Activated naive CD4-positive, alpha-beta T cell treated with anti-CD3 and anti-CD28 coated beads for 36 hours (primary cell): ENCODE results near the gene SERINC3. TPM values are rescaled to one million over a fixed set of nuclear protein-coding genes. Genes with fewer than 3 reads are reported as not detected.

Experiments used
- CTCF ChIA-PET: fragments of 350-600 bp; sonication (Branson Sonifier 250); formaldehyde crosslinking; loops from one replicate; lab custom pipeline; 2021; ENCODE audit warnings: antibody characterized with exemption; lab: Charles Lee
- DNase-seq: peaks from one replicate; pipeline ENCODE4 v3.0.0-alpha.2; 2020
- H3K27ac Mint-ChIP-seq: one replicate; pipeline ENCODE4 v1.8.0; 2021; ENCODE audit warnings: mild to moderate bottlenecking, mixed read lengths
- H3K27me3 Mint-ChIP-seq: one replicate; pipeline ENCODE4 v1.8.0; 2021; ENCODE audit warnings: low read depth, mixed read lengths
- H3K36me3 Mint-ChIP-seq: one replicate; pipeline ENCODE4 v1.8.0; 2021; ENCODE audit warnings: low read depth, mixed read lengths
- H3K4me1 Mint-ChIP-seq: one replicate; pipeline ENCODE4 v1.8.0; 2021; ENCODE audit warnings: low read depth, mixed read lengths
- H3K4me3 Mint-ChIP-seq: one replicate; pipeline ENCODE4 v1.8.0; 2021; ENCODE audit warnings: mild to moderate bottlenecking, moderate library complexity, mixed read lengths
- H3K9me3 Mint-ChIP-seq: one replicate; pipeline ENCODE4 v1.8.0; 2021; ENCODE audit warnings: mixed read lengths
- intact Hi-C: fragments of 100-400 bp; cut with micrococcal nuclease; formaldehyde crosslinking; loops from one replicate; pipeline ENCODE4 v1.15.1; 2023
- total RNA-seq, 2 experiments: library from RNA; stranded (reverse); gene quantifications; one replicate each; pipeline ENCODE4 v1.2.3, GENCODE V29; 2021

SERINC3 gene
- total RNA-seq, 2 experiments from 2014 or later, result 48.7 to 50.2 TPM

DNA sequence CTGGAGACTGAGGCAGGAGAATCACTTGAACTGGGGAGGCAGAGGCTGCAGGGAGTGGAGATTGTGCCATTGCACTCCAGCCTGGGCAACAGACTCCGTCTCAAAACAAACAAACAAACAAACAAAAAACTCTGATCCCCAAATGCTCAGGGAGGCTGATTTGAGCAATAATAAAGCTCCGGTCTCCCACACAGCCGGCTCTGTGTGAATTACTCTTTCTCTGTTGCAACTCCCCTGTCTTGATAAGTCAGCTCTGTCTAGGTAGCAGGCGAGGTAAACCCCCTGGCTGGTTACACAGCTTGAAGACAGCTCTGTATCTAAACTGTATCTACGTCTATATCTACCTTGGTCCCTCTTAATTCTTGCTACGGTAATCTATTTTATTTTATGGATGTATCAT lies 6.4 kb upstream of the SERINC3 start:
- DNase-seq, result no peak
- Mint-ChIP-seq H3K4me1 (peaks cover 4% of the 10 kb centered on the region), H3K27ac (no peak overlapping the region), H3K4me3 (no peak overlapping the region), H3K36me3 (no peaks in the 10 kb centered on the region), H3K9me3 (no peaks in the 10 kb centered on the region), H3K27me3 (no peaks in the 10 kb centered on the region)
- CTCF ChIA-PET, result interaction anchor here (0.6 kb wide), 2 partner anchors 143 to 145 kb away, joined by 3 to 4 read pairs; no protein-coding TSS in a partner anchor
- intact Hi-C loops, result no loop called here

DNA sequence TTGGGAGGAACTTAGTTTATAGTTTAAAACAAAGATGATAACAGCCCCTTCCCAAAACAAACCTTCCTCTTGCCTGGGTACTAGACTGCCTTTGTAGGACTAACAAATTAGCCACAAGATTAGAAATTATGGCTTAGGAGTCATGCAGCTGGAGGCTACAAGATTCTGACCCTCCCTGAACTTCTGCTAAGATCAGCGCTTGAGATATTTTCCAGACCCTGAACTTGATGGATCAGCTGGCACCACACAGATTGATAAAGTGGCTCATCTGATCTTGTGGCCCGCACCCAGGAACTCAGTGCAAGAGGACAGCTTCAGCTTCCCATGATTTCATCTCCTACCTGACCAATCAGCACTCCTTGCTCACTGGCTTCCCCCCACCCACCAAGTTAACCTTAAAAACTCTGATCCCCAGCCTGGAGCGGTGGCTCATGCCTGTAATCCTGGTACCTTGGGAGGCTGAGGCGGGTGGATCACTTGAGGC lies 5.9 kb upstream of the SERINC3 start:
- Mint-ChIP-seq H3K4me1 (peaks cover 9% of the 10 kb centered on the region), H3K9me3 (no peaks in the 10 kb centered on the region), H3K27me3 (no peaks in the 10 kb centered on the region), H3K27ac (no peak overlapping the region), H3K4me3 (no peak overlapping the region), H3K36me3 (no peaks in the 10 kb centered on the region)
- CTCF ChIA-PET, result no interaction called here
- intact Hi-C loops, result no loop called here
- no peak for DNase-seq

DNA sequence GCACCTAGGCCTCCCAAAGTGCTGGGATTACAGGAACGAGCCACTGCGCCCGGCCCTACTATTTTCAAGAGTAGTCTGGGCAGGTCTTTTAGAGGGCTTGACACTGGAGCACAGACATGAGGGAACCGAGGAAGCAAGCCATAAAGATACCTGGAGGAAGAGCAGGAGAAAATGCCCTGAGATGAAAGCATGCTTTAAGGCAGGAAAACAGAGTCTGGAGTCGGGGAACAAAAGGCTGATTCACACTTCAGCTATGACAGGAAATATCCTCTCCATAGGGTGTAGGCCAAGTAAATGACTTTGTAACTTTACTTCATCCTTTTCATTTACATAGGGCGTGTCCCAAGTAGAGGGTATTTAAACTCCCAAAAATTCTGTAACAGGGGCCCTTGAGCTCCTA lies 4.3 kb upstream of the SERINC3 start:
- Mint-ChIP-seq H3K9me3 (no peaks in the 10 kb centered on the region), H3K27ac (no peak overlapping the region), H3K36me3 (no peaks in the 10 kb centered on the region), H3K27me3 (no peaks in the 10 kb centered on the region), H3K4me3 (no peak overlapping the region), H3K4me1 (peaks cover 12% of the 10 kb centered on the region)
- CTCF ChIA-PET, result no interaction called here
- no peak for DNase-seq
- intact Hi-C loops, result no loop called here

DNA sequence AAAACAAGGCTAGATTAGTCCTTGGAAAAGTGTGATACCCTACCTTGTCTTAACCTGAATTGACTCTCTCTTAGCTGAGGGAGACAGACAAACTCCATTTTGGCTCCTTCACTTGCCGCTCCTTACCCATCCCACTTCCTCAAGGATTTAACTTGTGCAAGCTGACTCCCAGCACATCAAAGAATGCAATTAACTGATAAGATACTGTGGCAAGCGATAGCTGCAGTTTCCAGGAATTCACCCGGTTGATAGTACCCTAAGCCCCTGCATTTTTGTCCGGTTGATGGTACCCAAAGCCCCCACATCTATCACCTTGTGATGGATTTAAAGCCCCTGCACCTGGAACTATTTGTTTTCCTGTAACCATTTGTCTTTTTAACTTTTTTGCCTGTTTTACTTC lies 1.9 kb upstream of the SERINC3 start:
- intact Hi-C loops, result loop anchor here (2.0 to 5.0 kb wide), 3 partner anchors 29 to 444 kb away; partner anchors contain the start of gene STK4
- peaks cover 32% of the 10 kb centered on the region for H3K4me1 Mint-ChIP-seq
- H3K27me3 Mint-ChIP-seq, result no peaks in the 10 kb centered on the region
- H3K27ac Mint-ChIP-seq, result no peak overlapping the region
- CTCF ChIA-PET, result interaction anchor here (0.7 to 1.3 kb wide), 2 partner anchors 87 to 307 kb away, joined by 3 read pairs; no protein-coding TSS in a partner anchor
- DNase-seq, result no peak
- H3K9me3 Mint-ChIP-seq, result no peaks in the 10 kb centered on the region
- no peak overlapping the region for H3K4me3 Mint-ChIP-seq
- peaks cover 2% of the 10 kb centered on the region for H3K36me3 Mint-ChIP-seq

DNA sequence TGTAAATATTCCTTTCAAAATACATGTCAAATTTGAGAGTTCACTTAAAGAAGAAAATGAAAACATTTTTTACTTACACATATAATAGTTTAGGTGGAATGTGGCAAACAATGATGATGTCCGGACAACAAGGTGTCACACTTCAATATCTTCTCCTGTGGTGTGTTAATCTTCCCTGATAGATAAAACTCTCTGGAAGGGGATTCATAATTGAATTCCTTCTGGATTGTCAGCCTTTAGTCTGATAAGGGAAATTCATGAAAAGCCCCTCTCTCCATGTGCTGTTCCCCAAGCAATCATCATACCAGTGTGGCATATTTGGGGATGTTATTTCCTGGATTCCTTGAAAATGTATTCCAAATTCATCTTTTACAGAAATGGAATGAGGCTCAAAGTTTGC lies 971 bp upstream of the SERINC3 start:
- DNase-seq, result no peak
- intact Hi-C loops, result loop anchor here (1.0 to 5.0 kb wide), 7 partner anchors 28 to 444 kb away; partner anchors contain the start of genes OSER1, STK4, TTPAL and YWHAB
- no peaks in the 10 kb centered on the region for H3K27me3 Mint-ChIP-seq
- peaks cover 2% of the 10 kb centered on the region for H3K36me3 Mint-ChIP-seq
- H3K4me3 Mint-ChIP-seq, result peak overlapping the region; percentile 82
- no peaks in the 10 kb centered on the region for H3K9me3 Mint-ChIP-seq
- peaks cover 37% of the 10 kb centered on the region for H3K4me1 Mint-ChIP-seq
- peak overlapping the region; percentile 94 for H3K27ac Mint-ChIP-seq
- CTCF ChIA-PET, result interaction anchor here (0.5 to 1.3 kb wide), 2 partner anchors 88 to 142 kb away, joined by 3 read pairs; no protein-coding TSS in a partner anchor

DNA sequence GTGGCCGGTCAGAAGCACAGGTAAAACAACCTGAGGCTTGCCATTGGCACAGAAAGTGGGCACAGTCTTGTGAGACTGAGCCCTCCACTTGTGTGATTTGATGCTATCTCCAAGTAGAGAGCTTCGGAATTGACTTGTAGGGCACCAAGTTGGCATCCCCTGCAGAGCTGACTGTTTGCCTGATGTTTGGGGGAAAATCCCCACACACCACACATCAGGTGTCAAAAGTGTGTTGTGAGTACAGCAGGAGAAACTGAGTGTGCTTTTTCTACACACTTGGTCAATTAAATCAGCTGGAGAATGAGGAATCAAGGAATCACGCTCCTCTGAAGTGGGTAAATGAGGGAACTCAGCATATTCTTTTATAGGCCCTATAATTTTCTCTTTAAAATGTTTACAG lies 989 bp downstream of the SERINC3 start:
- Mint-ChIP-seq H3K4me1 (peaks cover 50% of the 10 kb centered on the region), H3K27ac (peak overlapping the region; percentile 94), H3K4me3 (peak overlapping the region; percentile 82), H3K36me3 (peaks cover 2% of the 10 kb centered on the region), H3K9me3 (no peaks in the 10 kb centered on the region), H3K27me3 (no peaks in the 10 kb centered on the region)
- peak; percentile 41 for DNase-seq
- intact Hi-C loops, result loop anchor here (5.0 kb wide), 2 partner anchors 134 to 446 kb away; partner anchors contain the start of gene STK4
- CTCF ChIA-PET, result interaction anchor here (0.6 to 1.9 kb wide), 4 partner anchors 30 to 303 kb away, joined by 3 to 4 read pairs (median 3); partner anchors contain the start of gene TTPAL

DNA sequence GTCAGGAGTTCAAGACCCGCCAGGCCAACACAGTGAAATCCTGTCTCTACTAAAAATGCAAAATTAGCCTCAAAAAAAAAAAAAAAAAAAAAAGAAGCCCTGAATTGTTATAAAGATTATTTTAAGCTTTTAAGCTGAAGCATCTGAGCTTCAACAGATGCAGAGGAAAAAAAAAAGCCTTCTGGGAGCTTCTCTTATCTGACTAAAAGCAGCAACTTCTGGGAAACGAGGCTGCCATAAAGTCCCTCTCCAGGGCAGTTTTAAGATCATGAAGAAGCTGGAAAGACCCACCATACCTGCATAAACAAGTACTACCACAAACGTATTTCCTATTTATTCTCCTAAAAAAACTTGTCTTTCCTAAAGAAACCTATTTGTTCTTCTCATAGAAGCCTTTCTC lies 3.6 kb downstream of the SERINC3 start:
- no peaks in the 10 kb centered on the region for H3K27me3 Mint-ChIP-seq
- peaks cover 66% of the 10 kb centered on the region for H3K4me1 Mint-ChIP-seq
- H3K4me3 Mint-ChIP-seq, result no peak overlapping the region
- no peak for DNase-seq
- H3K36me3 Mint-ChIP-seq, result peaks cover 2% of the 10 kb centered on the region
- H3K9me3 Mint-ChIP-seq, result no peaks in the 10 kb centered on the region
- H3K27ac Mint-ChIP-seq, result no peak overlapping the region
- CTCF ChIA-PET, result interaction anchor here (0.7 kb wide), 1 partner anchor 13 kb away, joined by 3 read pairs; no protein-coding TSS in a partner anchor
- intact Hi-C loops, result no loop called here

DNA sequence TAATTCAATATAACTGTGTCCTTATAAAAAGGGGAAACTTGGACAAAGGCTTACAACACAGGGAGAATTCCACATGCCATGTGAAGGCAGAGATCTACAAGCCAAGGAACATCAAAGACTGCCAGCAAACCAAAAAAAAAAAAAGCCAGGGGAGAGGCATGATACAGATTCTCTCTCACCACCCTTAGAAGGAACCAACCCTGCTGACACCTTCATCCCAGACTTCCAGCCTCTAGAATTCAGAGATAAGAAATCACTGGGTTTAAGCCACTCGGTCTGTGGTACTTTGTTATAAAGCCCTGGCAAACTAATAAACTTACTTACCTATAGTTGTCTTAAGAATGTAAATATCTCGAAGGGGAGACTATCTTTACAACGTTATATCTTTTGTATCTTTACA lies 4.4 kb downstream of the SERINC3 start:
- Mint-ChIP-seq H3K36me3 (peaks cover 2% of the 10 kb centered on the region), H3K27ac (peak overlapping the region; percentile 3), H3K27me3 (no peaks in the 10 kb centered on the region), H3K4me3 (no peak overlapping the region), H3K4me1 (peaks cover 64% of the 10 kb centered on the region), H3K9me3 (no peaks in the 10 kb centered on the region)
- intact Hi-C loops, result no loop called here
- CTCF ChIA-PET, result no interaction called here
- DNase-seq, result no peak

DNA sequence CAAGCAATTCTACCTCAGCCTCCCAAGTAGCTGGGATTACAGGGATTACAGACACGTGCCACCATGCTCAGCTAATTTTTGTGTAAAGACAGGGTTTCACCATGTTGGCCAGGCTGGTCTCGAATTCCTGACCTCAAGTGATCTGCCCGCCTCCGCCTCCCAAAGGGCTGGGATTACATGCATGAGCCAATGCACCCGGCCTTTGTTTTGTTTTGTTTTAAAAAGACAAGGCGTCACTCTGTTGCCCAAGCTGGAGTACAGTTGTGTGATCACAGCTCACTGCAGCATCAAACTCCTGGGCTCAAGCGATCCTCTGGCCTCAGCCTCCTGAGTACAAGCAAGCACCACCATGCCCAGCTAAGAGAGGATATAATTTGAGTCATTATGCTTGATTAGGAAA lies 5.4 kb downstream of the SERINC3 start:
- Mint-ChIP-seq H3K4me3 (no peak overlapping the region), H3K27ac (no peak overlapping the region), H3K36me3 (peaks cover 2% of the 10 kb centered on the region), H3K27me3 (no peaks in the 10 kb centered on the region), H3K9me3 (no peaks in the 10 kb centered on the region), H3K4me1 (peaks cover 60% of the 10 kb centered on the region)
- intact Hi-C loops, result no loop called here
- DNase-seq, result no peak
- CTCF ChIA-PET, result no interaction called here

DNA sequence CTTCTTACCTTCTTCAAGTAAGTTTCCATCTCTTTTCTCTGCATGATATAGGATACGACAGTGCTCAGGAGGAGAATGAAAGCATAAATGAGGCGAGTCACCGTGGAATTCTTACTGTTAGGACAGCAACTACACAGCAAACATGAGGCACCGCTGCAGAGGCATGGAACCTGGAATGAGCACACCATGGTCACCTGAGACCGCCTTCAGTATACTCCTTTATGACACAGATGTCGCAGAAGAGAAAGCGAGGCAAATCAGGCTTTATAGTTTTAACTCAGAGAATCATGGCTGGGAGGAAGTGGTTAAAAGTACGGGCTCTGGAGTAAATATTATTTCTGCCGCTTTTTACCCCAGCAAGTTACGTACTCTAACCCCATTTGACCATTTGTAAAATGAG lies 8.0 kb downstream of the SERINC3 start:
- H3K4me1 Mint-ChIP-seq, result peaks cover 46% of the 10 kb centered on the region
- no peak for DNase-seq
- H3K4me3 Mint-ChIP-seq, result no peak overlapping the region
- CTCF ChIA-PET, result no interaction called here
- H3K27ac Mint-ChIP-seq, result no peak overlapping the region
- H3K9me3 Mint-ChIP-seq, result no peaks in the 10 kb centered on the region
- H3K36me3 Mint-ChIP-seq, result no peaks in the 10 kb centered on the region
- no peaks in the 10 kb centered on the region for H3K27me3 Mint-ChIP-seq
- intact Hi-C loops, result no loop called here

DNA sequence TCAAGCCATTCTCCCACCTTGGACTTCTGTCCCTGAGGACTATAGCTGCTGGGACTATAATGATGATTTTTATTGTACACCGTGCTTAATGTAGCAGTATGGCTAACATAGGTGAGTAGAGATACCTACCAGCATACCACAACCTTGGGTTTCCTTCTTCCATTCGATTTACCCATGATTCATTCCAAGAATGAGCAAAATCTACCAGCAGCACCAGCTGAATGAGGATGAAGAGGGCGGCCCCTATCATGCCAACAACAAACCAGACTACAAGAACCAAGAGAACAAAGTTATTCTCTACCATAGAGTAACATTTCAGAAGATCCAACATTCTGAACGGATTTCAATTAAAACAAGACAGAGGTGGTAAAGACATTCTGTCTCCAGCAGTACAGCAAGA lies 12.1 kb downstream of the SERINC3 start:
- Mint-ChIP-seq H3K4me3 (no peak overlapping the region), H3K27ac (peak overlapping the region; percentile 9), H3K36me3 (peaks cover 8% of the 10 kb centered on the region), H3K4me1 (peaks cover 21% of the 10 kb centered on the region), H3K9me3 (no peaks in the 10 kb centered on the region), H3K27me3 (no peaks in the 10 kb centered on the region)
- CTCF ChIA-PET, result interaction anchor here (0.5 to 0.9 kb wide), 2 partner anchors 12 to 503 kb away, joined by 3 to 4 read pairs; partner anchors contain the start of gene SERINC3
- DNase-seq, result no peak
- intact Hi-C loops, result no loop called here

DNA sequence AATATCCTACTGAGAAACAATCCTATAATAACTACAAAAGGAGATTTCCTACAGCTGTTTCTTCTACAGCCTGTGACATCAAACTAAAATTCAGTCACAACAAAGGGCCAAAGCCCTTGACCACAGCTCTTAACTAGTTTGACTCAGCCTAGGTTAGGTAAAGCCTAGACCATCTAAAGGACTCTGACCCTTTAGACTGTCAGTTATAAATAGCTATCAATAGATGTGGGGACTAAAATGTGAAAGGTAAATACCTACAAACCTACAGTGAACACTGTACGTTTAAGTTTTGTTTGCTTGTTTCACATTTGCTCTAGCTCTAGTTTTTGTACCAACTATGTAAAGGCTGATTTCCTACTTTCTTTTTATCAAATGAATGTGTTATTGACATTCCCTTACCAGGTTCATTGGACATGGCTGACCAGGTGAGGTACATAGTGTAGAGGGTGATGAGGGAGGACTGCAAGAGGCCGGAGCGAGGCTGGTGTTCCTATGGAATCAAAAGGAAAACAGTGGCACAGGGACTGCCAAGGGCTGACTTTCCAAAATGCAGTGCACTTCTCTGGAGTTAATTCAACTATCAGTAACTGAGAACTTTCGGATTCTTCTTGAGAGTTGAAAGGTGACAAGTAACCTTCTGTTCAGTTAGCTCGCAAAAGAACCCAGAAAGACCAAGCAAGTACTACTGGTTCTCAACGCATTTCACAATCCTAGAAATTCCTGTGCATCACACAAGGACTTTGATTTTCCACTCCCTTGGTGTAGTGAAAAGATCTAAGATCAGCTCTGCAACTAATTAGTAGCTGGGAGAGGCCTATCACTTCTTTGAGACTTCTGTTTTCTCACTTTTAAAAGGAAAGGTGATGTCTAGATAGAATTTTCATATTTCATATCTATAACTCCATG lies 17.2 kb downstream of the SERINC3 start:
- Mint-ChIP-seq H3K36me3 (peaks cover 21% of the 10 kb centered on the region), H3K4me3 (no peak overlapping the region), H3K9me3 (no peaks in the 10 kb centered on the region), H3K4me1 (peaks cover 3% of the 10 kb centered on the region), H3K27ac (no peak overlapping the region), H3K27me3 (no peaks in the 10 kb centered on the region)
- DNase-seq, result no peak
- intact Hi-C loops, result no loop called here
- CTCF ChIA-PET, result interaction anchor here (0.7 to 1.2 kb wide), 3 partner anchors 94 to 472 kb away, joined by 3 to 4 read pairs (median 3); no protein-coding TSS in a partner anchor
